ENCODE data around the gene ERBB4.
"Not testable (repeated sequence)": the region's sequence is repeated elsewhere in the genome, so short reads cannot be mapped to it uniquely, and the experiment has no call there.

The ERBB4 gene

GRCh38 chr2:211688196-211688595 is 850.4 kb downstream of the ERBB4 start:
- no peak for DNase-seq

DNA sequence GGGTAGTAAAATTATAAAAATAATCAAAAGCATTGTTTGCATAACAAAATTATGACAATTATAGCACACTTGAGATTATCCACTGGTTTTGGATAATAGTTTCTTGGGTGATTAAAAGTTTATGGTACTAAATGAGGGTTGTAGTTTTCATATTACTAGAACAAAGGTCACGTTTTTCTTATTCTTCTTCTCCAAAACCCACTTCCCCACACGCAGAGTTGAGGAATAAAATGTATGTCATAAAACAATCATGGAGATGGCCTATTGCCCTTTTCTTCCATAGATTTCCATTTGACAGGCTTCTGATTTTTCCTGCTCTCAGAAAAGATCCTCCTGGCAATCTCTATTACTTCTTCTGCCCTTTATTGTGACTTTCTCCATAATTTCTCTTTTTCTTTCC is 863.9 kb downstream of the ERBB4 start:
- no peak for DNase-seq

DNA sequence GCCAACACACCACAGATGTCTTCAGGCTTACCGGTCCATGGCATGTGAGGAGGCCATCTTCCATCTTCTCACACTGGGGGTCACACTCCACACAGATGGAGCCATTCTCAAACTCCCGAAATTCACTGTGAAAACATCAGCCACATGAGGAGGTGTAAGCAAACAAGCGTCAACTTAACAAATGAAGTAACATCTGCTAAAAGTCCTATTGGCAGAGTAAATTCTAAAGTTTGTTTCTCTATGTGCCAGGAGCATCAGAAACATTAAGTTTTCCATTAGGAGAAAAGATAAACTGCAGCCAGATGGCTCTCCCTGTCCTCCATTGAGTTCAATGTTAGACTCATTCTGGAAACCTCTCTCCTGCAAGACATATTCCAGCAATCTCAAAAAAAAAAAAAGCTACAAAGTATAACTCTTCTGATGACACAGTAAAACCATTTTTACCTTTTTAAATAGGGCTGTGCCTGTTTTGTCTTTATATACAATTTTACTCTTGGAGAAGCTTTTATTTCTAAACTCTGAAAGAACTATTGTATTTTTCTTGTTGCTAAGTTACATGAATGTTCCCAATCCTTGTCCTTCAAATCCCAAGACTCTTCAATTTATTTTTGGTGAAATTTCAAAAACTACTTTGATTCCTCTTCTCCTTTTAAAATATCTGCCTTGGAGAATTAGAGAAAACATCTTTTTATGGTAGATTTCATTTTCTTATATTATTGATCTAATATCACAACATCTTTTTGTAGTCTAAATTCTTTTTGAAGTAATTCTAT is 865.3 kb downstream of the ERBB4 start:
- DNase-seq: no peak

DNA sequence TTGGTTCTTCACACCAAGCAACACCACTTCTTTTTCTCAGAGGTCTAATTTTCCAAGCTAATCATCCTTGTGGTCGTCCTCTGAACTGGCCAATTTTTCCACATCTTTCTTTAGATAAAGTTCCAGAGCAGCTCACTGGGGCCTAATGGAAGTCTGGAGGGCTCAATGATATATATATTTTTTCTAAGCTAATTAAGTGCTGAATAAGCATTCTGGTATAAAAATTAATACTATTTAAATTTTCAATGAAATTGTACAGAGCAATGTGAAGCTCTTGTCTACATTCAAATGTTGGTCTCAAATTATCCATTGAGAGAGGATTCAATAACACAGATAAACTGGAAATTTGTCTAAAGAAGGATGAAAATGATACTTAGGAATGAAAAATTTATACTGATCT is 866.6 kb downstream of the ERBB4 start:
- no peak for DNase-seq

GRCh38 chr2:211665299-211665698 is 873.3 kb downstream of the ERBB4 start:
- no peak for DNase-seq

DNA sequence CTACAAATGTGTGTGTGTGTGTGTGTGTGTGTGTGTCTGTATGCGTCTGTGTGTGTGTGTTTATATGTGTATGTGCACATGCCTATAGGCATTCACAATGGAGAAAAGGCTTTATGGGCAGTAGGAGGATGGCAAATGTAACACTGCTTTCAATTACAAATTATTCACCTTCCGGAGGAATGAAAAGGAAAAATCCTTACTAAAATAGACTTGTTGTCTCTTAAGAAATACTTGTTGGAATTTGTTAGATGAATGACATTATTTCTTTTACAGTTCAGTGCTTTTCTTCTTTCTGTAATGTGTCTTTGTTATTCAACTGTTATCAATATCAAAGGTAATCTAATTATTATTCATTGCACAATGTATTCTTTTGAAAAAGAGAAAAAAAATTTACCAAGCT is 874.3 kb downstream of the ERBB4 start:
- no peak for DNase-seq

DNA sequence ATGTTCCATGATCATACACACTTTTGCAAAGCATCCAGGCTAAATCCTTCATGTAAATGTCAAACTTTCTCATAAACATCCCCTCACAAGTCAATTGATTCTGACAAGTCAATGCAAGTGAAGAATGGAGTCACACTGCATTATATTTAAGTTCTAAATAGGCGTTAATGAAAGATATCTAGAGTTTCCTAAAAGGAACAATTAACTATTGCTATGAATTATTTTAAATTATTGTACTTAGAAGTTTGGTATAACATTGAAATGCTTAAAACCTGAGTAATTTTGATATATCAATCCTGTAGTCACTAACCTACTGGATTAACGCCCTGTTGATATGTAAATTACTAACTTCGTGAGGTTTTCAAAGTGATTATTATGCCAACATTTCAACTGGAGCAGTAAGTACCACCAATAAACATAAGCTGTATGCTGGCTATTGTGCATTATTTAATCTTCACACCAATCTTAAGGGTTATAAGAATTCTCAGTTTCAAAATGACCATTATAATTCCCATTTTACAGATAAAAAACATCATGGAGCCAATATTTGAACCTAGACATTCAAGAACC is 884.3 kb downstream of the ERBB4 start:
- DNase-seq: no peak

DNA sequence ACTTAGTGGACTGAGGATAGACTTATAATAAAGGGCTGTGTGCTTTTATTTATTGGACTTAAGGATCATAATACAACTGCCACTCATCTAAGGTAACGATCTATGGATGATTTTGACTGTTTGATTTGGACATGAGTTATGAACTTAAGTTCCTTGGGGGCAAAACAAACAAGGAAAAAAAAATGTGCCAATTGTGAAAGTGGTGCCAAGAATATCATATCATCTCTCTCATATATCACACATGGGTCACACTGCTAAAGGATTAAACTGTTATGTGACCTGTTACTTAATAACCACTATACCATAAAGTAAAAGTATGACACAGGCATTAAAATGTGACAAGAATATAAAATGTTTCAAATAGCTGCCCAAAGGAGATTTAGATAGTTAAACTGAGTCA is 886.3 kb downstream of the ERBB4 start:
- no peak for DNase-seq

DNA sequence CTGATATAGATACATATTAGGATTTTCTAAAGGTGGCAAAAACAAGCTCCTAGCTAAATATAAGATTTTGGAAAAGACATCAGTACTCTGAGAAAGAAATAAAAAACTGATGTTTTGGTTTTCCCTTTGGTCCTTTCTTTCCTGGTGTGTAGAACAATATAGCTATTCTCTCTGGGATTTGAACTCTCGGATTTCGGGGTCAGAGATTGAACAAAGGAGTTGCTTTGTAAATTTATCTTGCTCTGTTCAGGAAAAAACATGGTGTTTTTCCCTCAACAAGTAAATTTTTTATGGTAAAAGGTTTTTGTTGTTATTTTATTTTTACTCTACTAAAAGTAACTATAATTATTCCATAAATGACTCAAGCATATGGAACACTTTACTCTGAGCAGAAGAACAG is 889.3 kb downstream of the ERBB4 start:
- no peak for DNase-seq

GRCh38 chr2:211631503-211631902 is 907.1 kb downstream of the ERBB4 start:
- DNase-seq: no peak

DNA sequence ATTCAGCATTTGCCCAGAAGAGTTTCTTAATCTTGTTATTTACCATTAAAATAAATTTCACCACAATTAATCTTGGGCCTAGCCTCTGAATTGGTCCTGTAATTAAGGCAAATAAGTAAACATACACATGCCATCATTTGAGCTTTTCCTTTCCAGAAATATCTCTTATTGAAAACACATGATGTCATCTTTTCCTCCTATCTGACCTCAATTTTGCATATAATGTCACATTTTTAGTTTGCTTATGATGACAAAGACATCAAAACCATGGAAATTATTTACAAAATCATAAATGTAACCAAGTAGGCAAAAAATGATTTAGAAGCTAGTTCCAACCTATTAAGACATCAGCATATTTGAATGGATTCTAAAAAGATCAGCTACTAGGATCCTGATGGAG is 915.5 kb downstream of the ERBB4 start:
- DNase-seq: no peak

DNA sequence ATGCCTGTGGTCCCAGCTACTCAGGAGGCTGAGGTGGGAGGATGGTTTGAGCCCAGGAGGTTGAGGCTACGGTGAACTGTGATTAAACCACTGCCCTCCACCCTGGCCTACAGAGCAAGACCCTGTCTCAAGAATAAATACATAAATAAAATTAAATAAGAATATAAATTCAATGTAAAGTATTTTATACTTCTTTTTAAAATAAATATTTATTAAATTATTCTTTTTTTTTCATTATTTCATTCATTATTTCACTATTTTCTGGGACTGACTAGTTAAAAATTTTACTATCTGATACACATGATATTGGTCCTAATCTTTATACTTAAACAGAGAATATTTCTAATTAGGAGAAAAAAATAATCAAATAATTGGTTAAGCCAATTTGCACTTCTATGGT is 917.6 kb downstream of the ERBB4 start:
- DNase-seq: no peak

GRCh38 chr2:211617803-211618202 is 920.8 kb downstream of the ERBB4 start:
- DNase-seq: no peak

DNA sequence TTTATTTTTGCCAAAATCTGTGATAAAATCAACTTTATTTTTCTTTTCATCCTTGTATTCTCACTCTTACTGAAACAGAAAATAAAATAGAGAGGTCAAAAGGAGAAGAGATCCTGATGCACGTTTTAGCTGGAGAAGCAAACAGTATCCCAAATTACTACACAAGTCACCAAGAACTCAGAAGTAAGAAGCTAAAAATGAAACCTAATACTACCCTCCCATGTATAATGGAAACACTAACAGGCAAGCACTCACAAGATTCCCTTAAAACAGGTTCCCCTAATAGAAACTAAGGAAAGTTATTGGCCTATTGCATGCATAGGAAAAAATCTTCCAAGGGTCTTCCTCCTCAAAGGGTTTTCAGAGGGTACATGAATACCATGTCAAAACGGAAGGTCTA is 927.0 kb downstream of the ERBB4 start:
- no peak for DNase-seq

- no peak for DNase-seq
Measured at GRCh38 chr2:211611061-211611518, 927.5 kb downstream of the ERBB4 start.

DNA sequence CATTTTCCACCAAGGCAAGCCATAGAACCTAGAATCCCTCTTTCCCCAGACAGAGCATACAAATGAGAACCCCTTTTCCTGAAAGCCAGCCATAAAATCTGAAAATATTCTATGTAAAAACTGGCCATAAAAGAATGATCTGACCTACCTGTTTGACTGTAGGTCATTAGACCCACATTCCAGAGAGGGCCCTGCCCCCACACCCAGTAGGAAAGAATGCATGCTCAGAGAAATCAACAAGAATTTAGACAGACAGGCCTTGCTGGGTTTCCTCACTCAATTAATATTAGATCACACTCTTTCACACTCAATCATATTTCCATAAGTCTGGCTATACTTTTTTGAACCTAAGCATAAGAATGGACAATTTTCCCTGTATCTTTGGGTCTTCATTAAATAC is 929.5 kb downstream of the ERBB4 start:
- DNase-seq: no peak

DNA sequence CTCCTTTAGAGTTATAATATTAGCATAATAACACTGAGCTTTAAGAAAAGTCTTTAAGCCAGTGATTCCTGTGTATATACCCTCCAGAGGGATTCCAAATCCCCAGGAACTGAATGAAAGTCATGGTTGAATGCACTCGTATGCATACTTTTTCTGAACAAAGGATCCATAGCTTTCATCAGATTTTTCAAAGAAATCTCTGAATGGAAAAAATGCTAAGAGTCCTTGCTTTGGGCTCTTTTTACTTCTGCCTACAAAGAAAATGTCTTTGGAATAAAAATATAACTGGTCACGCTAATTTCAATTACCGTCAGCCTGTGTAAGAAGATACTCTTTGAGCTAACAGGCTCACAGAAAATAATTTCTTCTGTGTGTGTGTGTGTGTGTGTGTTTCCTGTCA is 939.5 kb downstream of the ERBB4 start:
- DNase-seq: no peak

GRCh38 chr2:211598238-211598637 is 940.4 kb downstream of the ERBB4 start:
- DNase-seq: no peak

GRCh38 chr2:211592006-211592405 is 946.6 kb downstream of the ERBB4 start:
- not testable (repeated sequence) for DNase-seq

DNA sequence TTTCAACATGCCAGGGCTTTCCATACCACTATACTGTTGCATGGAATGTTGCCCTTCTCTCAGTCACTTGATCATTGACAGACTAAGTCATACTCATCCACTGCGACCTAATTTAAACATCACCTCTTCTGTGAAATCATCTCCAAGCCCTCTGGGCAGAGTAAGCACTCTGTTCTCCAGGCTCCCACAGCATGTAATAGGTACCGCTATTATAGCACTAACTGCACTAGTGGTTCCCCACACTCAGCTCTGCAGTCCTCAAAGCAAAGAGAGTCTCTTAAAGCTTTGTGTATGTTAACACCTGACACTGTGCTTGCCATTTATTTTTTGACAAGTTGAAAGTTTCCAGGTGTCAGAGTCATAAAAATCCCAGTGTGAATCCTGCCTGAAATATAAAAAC is 947.2 kb downstream of the ERBB4 start:
- DNase-seq: no peak

DNA sequence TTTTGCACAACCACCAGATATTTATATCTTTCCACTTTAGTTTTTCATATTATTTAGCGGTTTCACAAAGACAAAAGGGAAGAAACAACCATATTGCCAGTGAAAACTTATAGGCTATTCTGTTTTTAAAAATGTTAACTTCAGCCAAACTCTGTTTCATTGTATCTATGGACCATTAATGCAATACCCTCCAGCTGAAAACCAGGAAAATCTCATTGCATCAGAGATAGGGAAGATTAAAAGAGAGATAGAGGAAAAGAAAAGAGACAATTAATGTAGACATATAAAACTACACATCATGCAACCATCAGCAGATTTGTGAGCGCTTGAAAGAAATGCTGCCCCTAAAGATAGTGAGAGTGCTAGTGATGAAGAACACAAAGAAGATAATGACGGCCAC is 970.2 kb downstream of the ERBB4 start:
- no peak for DNase-seq

GRCh38 chr2:211564441-211564840 is 974.2 kb downstream of the ERBB4 start:
- DNase-seq: no peak

GRCh38 chr2:211545582-211545981 is 993.0 kb downstream of the ERBB4 start:
- DNase-seq: no peak

GRCh38 chr2:211534632-211535031 is 1004.0 kb downstream of the ERBB4 start:
- DNase-seq: no peak

DNA sequence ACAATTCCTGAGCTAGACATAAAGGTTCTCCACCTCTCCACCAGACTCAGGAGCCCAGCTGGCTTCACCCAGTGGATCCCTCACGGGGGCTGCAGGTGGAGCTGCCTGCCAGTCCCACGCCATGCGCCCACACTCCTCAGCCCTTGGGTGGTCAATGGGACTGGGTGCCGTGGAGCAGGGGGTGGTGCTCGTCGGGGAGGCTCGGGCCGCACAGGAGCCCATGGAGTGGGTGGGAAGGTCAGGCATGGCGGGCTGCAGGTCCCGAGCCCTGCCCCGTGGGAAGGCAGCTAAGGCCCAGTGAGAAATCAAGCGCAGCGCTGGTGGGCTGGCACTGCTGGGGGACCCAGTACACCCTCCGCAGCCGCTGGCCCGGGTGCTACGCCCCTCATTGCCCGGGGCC is 1014.4 kb downstream of the ERBB4 start:
- DNase-seq: not testable (repeated sequence)
